NCI-H1092 treated with DMSO at 0.1 percent for 48 hours (cell line): ENCODE measurements around the gene CPOX.
A peak's percentile ranks its signal among the peaks of the same experiment; 100 is the strongest.
"Not testable (repeated sequence)": the region's sequence is repeated elsewhere in the genome, so short reads cannot be mapped to it uniquely, and the experiment has no call there.

Source experiments
- DNase-seq: peaks from one replicate; lab custom pipeline; 2025; lab: John Stamatoyannopoulos, UW

CPOX gene

DNA sequence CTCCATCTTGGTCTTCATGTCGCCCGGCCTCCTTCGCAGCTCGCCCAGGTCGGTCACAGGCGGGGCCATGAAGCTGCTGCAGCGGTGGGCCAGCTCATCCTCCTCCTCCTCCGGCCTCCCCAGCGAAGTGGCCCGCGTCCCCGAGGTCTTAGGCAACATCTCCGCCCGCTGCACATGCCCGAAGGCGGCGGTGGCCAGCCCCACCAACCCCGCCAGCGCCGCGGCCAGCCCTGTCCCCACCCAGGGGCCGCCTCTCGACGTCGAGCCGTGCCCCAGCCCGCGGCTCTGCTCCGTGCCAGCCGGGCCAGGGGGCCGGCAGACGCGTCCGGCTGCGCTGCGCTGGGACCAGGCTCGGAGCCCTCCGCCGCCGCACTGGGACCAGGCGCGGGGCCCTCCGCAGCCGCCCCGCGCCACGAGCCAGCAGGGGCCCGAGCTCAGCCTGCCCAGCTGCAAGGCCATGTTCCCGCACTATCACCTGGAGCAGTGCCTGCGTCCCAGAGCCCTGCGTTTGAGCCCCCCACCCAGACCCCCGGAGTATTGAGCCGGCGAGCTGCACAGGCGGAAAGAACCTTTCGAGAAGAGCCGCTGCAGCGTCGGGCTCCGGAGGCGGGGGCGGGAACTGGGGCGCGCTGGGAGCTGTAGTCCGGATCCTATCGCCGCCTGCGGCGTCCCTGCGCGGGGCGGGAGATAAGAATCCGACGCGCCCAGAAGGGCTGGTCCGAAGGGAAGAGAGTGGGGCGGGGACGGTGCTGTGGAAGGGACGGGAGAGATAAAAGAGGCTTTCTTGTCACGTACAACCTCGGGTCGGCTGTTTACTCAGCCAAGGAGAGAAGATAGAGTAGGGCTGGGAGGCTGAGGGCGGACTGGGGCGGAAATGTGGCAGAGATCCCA is at the start of gene CPOX:
CPOX (minus strand) TSS at position 566 of the 891 bp plus-strand sequence; CDS start at position 459, 107 bp downstream.
- DNase-seq: peak; percentile 63

DNA sequence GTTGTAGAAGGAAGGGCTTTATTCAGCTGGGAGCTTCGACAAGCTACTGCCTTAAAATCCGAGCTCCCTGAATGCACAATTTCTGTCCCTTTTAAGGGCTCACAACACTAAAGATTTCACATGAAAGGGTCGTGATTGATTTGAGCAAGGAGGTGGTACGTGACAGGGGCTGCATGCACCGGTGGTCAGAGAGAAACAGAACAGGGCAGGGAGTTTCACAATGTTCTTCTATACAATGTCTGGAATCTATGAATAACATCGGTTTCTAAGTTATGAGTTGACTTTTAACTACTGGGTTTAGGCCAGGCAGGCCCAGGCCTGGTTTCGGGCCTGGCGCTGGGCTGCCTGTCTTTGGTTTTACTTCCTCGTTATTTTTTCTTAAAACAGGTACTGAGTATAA is 49.4 kb upstream of the CPOX start:
- DNase-seq: not testable (repeated sequence)

DNA sequence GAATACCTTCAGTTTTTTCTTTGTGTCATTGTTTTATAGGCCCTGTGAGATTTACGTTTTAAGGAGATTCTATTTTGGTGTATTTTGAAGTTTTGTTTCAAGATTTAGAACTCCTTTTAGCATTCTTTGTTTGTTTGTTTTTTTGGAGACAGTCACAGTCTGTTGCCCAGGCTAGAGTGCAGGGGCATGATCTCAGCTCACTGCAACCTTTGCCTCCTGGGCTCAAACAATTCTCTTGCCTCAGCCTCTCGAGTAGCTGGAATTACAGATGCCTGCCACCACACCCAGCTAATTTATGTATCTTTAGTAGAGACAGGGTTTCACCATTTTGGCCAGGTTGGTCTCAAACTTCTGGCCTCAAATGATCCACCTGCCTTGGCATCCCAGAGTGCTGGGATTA is 48.3 kb upstream of the CPOX start:
- DNase-seq: not testable (repeated sequence)

GRCh38 chr3:98638515-98638914 is 45.1 kb upstream of the CPOX start:
- DNase-seq: not testable (repeated sequence)

DNA sequence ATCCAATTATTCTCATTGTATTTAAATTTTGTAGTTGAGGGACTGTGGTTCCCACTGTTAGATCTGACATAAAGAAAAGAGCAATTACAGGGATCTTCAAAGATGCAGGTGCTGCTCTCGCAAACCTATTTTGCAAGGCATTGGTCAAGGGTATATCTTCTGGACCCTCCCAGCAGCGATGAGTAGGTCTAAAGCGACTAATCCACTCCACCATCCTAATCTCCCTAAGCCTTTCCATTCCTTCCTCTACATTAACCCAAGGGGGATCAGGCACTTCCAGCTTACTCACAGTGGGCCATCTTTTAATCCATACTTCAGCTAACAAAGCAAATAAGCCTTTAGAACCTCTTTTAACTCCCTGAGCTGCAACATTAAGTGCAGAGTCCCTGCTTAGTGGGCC is 37.0 kb upstream of the CPOX start:
- DNase-seq: no peak

DNA sequence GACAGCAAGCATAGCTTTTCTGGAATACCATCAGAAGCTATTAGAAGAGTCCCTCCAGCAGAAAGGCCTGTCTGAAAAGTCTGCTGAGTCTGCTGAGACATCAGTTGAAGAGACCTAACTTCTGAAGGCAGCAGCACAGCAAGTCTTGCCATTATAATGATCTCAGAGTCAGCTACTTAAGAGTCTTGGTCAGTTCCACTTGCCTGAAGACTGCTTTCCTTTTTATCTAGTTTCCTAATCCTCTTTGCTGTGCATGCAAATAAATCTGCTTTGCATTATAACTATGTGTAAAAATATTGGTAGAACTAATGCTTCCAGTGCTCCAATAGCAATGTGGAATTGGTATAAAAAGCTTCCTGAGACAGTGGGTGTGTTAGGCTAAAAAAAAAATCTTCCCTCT is 34.9 kb upstream of the CPOX start:
- DNase-seq: no peak

DNA sequence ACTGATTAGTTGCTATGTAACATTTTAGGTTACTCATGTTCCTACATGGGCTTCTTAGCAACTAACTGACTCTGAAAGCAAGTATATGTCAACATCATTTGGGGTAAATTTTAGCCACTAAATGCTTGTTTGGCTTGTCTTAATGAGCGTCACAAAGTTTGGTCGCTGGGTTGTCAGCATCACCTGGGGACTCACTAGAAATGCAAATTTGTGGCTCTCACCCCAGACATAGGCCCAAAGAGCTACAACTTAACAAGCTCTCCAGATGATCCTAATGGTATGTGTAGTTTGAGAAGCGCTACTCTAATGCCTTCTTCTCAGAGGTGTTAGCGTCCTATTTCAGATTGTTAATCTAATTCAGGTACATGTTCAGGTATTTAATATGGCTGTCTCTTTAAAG is 32.7 kb upstream of the CPOX start:
- no peak for DNase-seq

DNA sequence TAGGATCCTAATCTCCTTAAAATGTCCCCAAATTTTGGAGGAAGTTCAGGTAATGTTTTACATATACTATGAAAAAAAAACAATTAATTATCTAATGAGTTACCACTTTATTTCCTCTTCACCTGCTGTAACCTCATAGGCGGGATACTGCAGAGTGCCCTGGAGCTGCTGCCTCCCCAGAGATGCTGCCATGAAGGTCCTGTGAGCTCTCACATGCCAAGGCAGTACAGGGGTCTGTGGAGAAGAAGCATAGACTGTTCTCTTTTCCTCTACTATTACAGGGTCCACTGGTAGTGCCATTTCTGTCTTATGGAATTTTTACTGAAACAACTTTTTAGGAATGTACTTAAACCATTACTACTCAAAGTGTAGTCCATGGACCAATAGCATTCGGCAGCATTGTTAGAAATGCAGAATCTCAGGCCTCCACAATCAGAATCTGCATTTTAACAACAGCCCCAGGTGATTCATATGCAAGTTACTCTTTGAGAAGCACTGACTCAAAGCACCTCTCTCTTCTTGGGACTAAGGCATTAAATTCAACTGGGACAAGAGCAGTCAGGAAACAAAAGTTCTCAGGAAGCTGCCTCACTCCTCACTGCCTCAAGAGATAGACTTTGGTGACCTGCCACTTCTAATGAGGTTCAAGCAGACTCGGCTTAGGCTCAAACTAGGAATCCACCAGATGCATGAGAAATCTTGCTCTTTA is 30.3 kb upstream of the CPOX start:
- no peak for DNase-seq

- no peak for DNase-seq
Observed at GRCh38 chr3:98617841-98618240, 24.4 kb upstream of the CPOX start.

DNA sequence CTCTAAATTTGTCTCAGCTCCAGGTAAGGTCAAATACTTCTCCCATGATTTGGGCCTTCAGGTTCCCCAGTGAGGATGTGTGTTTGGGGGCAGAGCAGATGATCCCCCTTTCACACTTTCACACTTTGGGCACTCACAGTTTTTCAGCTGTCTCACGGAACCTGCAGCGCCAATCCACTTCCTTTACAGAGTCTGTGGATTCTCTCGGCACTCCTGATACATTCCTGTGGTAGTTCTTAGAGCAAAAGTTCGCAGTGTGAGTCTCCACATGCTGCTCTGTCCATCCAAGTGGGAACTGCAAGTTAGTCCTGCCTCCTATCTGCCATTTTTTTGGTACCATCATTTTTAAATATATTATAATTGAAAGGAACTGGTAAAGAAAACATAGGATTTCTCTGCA is 20.2 kb upstream of the CPOX start:
- no peak for DNase-seq

DNA sequence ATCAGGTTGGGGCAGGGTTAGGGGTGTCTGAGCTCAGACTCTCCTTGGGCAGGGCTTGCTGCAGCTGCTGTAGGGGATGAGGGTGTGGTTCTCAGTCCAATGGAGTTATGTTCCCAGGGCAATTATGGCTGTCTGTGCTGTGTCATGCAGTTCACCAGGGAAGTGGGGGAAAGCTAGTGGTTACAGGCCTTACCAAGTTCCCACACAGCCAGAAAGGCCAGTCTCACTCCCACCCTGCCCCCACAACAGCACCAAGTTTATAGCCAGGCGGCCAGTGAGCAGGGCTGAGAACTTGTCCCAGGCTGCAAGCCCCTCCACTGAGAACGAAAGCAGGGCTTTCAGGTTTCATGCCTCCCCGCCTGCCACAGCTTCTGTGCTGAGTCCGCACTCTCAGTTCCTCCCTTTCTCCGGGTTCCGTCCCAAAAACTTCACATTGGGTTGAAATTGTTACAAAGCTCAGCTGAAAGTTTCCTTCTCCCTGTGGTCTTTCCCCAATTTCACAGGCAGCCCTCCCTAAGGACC is 19.6 kb upstream of the CPOX start:
- DNase-seq: no peak

DNA sequence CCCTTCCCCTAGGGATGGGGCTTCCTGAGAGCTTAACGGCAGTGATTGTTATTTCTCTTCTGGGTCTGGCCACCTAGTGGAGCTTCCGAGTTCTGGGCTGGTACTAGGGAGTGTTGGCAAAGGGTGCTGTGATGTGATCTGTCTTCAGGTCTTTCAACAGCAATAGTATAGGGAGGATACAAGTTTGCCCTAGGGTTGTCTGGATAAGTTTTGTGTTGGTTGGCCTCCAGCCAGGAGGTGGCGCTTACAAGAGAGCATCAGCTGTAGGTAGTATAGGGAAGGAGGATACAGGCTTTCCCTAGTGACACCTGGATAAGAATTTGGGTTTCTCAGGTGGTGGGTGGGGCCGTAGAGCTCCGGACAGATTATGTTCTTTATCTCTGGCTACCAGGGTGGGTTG is 19.2 kb upstream of the CPOX start:
- DNase-seq: no peak

DNA sequence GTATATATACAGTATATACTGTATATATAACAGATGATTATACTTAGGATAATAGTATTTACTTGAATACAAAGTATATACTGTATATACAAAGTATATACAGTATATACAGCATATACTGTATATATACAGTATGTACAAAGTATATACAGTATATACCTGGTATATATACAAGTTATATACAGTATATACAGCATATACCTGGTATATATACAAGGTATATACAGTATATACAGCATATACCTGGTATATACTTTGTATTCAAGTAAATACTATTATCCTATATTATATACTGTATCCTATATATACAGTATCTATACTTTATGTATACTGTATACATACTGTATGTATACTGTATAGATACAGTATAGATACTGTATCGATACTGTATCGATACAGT is 14.6 kb upstream of the CPOX start:
- DNase-seq: no peak

GRCh38 chr3:98603580-98603979 is 10.2 kb upstream of the CPOX start:
- no peak for DNase-seq

GRCh38 chr3:98602078-98602678 is 8.8 kb upstream of the CPOX start:
- peak; percentile 60 for DNase-seq

GRCh38 chr3:98601180-98601579 is 7.8 kb upstream of the CPOX start:
- DNase-seq: no peak

GRCh38 chr3:98600412-98601095 is 7.1 kb upstream of the CPOX start:
- no peak for DNase-seq

- DNase-seq: no peak
Observed at GRCh38 chr3:98599647-98600411, 6.4 kb upstream of the CPOX start.

GRCh38 chr3:98598492-98598891 is 5.1 kb upstream of the CPOX start:
- no peak for DNase-seq

DNA sequence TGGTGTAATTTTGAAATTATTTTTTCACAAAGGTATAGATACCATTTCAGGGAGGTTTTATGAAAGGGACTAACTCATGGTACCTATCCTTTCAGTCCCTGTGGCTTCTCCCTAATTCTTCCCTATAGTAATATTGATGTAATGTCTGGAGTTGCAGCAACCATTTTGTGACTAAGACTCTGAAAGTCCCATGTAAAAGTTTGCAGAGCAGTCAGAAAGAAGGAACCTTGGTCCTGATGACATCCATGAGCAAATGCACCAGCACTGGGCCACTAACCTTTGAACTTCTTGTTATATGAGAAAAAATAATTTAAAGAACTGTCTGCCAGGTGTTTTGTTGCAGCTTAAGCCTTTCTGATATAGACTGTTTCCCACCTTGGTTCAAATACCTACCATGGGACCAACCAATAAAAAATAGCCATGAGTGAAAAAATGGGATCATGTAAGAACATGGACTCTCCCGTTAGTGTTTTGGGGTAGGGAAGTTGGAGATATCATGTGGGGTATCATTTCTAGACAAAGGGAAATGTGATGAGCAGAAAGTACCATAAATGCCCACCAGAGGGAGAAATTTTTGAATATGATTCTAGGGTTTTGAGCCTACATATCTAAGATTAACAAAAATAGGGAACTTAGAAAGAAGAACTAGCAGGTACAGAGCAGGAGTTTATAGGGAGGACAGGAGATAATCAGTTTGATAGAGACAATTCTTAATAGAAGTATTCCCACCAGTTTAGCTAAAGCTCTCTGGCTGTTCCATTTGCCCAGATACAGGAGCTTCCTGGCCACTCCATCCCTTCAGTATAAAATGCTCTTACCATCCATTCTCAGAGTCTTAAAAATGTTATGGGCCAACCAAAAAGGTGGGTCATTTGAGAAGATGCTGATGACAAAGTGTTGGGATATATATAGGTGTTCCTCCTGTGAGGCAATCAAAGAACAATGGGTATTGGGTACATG is 3.4 kb upstream of the CPOX start:
- no peak for DNase-seq
